Lower lobe of right lung (tissue), 2 donors: ENCODE data around the gene ARPC2. TPM values are rescaled to one million over a fixed set of nuclear protein-coding genes. Genes with fewer than 3 reads are reported as not detected.
A peak's percentile ranks its signal among the peaks of the same experiment; 100 is the strongest.

ENCODE experiments used
- ATAC-seq, 2 donors: fragments of 200-7000 bp; cut with Tn5 transposase; one replicate each; pipeline ENCODE4 v1.9.1; 2020 to 2022; ENCODE audit warnings: mild to moderate bottlenecking in 2 of 2, moderate library complexity in 2 of 2
- DNase-seq: peaks from one replicate; pipeline ENCODE4 v3.0.0-alpha.2; 2020
- H3K27ac ChIP-seq: fragments of 200-600 bp; one replicate; pipeline ENCODE4 v1.8.0; 2022
- H3K27me3 ChIP-seq: fragments of 200-600 bp; one replicate; pipeline ENCODE4 v1.8.0; 2022; ENCODE audit warnings: low read depth
- H3K36me3 ChIP-seq: fragments of 200-600 bp; one replicate; pipeline ENCODE4 v1.8.0; 2022; ENCODE audit warnings: mild to moderate bottlenecking
- H3K4me1 ChIP-seq: fragments of 200-600 bp; one replicate; pipeline ENCODE4 v1.8.0; 2022
- H3K4me3 ChIP-seq: fragments of 200-600 bp; one replicate; pipeline ENCODE4 v1.8.0; 2022; ENCODE audit warnings: mild to moderate bottlenecking
- H3K9me3 ChIP-seq: fragments of 200-600 bp; one replicate; pipeline ENCODE4 v1.8.0; 2022
- intact Hi-C: fragments of 100-400 bp; cut with DNase I; formaldehyde crosslinking; loops from one replicate; pipeline ENCODE4 v1.11.0; 2022
- total RNA-seq: library from RNA; stranded (reverse); fragmentation: NEBNext Ultra II Directional; extraction: Animal tissue kit (Norgen Biotek cat#: 25700); gene quantifications from one replicate; pipeline ENCODE4 v1.2.1, GENCODE V29; 2021
- TF ChIP-seq, protein P1 (sequence below): fragments of 200-600 bp; IDR thresholded peaks from one replicate; pipeline ENCODE4 v1.8.0; 2022; ENCODE audit warnings: antibody characterized with exemption, mild to moderate bottlenecking
- donor health status: DM: no; HTN: yes; CAD: no; lungs with severe emphysema.

Gene ARPC2
- total RNA-seq, 1 donor from 2014 or later: 382 TPM

- Histone ChIP-seq H3K9me3 (no peaks in the 10 kb centered on the region), H3K36me3 (peaks cover 100% of the 10 kb centered on the region), H3K4me3 (no peak overlapping the region), H3K4me1 (peaks cover 8% of the 10 kb centered on the region), H3K27me3 (no peaks in the 10 kb centered on the region), H3K27ac (no peak overlapping the region)
- ATAC-seq (no peak), DNase-seq (no peak)
- TF ChIP-seq, protein P1, sequence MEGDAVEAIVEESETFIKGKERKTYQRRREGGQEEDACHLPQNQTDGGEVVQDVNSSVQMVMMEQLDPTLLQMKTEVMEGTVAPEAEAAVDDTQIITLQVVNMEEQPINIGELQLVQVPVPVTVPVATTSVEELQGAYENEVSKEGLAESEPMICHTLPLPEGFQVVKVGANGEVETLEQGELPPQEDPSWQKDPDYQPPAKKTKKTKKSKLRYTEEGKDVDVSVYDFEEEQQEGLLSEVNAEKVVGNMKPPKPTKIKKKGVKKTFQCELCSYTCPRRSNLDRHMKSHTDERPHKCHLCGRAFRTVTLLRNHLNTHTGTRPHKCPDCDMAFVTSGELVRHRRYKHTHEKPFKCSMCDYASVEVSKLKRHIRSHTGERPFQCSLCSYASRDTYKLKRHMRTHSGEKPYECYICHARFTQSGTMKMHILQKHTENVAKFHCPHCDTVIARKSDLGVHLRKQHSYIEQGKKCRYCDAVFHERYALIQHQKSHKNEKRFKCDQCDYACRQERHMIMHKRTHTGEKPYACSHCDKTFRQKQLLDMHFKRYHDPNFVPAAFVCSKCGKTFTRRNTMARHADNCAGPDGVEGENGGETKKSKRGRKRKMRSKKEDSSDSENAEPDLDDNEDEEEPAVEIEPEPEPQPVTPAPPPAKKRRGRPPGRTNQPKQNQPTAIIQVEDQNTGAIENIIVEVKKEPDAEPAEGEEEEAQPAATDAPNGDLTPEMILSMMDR: no peak
- intact Hi-C loops: no loop called here
Observed at GRCh38 chr2:218244204-218244603, 27.2 kb downstream of the ARPC2 start.

DNA sequence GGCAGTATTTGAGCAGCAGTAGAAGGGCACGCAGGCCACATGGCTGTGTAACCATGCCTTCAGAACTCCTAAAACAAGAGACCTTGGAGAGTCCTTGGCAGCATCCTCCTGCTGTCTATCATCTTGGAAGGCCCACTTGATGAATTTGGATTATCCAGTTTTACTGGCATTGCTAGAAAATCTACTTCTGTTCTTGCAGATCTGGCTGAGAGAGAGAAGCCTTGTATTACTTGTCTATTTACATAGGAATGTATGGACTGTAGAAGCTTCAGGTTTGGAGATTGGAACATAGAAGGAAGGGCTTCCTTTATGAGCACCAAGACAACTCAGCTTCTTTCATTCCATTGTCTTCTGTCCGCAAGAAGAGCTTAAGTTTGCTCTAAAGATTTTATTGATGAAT, 27.7 kb downstream of the ARPC2 start:
- no peak overlapping the region for H3K27ac ChIP-seq
- intact Hi-C loops: no loop called here
- no peak for ATAC-seq

GRCh38 chr2:218245214-218245613, 28.2 kb downstream of the ARPC2 start:
- no peak for DNase-seq
- intact Hi-C loops: no loop called here
- Histone ChIP-seq H3K36me3 (peaks cover 100% of the 10 kb centered on the region), H3K9me3 (no peaks in the 10 kb centered on the region), H3K27me3 (no peaks in the 10 kb centered on the region), H3K4me1 (peaks cover 8% of the 10 kb centered on the region), H3K27ac (no peak overlapping the region), H3K4me3 (no peak overlapping the region)
- TF ChIP-seq, protein P1: no peak
- ATAC-seq: peak; percentile 71 to 80

More for the DNA sequence above, 27.7 kb downstream of the ARPC2 start:
- no peaks in the 10 kb centered on the region for H3K27me3 ChIP-seq
- peaks cover 8% of the 10 kb centered on the region for H3K4me1 ChIP-seq
- H3K9me3 ChIP-seq: no peaks in the 10 kb centered on the region
- TF ChIP-seq, protein P1: no peak
- no peak for DNase-seq
- H3K4me3 ChIP-seq: no peak overlapping the region
- H3K36me3 ChIP-seq: peaks cover 100% of the 10 kb centered on the region

GRCh38 chr2:218249691-218250090, 32.7 kb downstream of the ARPC2 start:
- no peak overlapping the region for H3K4me3 ChIP-seq
- H3K36me3 ChIP-seq: peaks cover 100% of the 10 kb centered on the region
- TF ChIP-seq, protein P1: no peak
- ATAC-seq (no peak), DNase-seq (no peak)
- no peaks in the 10 kb centered on the region for H3K9me3 ChIP-seq
- intact Hi-C loops: no loop called here
- H3K27ac ChIP-seq: no peak overlapping the region
- no peaks in the 10 kb centered on the region for H3K27me3 ChIP-seq
- peaks cover 1% of the 10 kb centered on the region for H3K4me1 ChIP-seq

DNA sequence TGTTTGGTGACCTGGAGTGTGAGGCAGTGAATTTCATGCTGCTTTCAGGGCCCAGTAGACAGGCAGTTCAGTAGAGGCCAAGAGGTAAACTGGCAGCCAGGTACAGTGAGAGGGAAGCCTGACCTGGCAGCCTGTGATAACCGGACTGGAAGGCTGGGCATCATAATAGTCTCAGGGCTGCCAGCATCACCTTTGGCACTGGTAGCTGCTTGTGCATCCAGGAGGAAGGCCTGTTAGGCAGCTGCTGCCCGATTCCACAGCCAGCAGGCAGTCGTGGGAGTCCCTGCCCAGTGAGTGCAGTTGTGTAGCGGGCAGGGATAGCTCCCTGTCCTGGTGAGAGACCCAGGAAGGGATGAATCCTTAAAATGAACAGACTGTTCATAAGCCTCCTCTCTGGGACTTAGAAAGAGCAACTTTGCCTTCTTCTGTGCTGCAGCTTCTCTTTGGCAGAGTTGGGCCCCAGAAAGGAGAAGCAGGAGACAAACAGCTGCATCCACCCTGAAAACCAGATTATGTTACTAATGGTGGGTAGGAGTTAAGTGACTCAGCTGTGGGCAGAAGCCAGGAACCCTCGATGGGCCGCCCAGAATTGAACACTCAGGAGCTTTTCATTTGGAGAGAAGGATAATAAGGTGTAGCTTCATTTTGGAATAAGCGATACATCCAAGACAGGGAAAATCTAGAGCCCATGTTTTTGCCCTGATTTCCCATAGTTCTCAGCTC, 35.7 kb downstream of the ARPC2 start:
- DNase-seq: no peak
- TF ChIP-seq, protein P1: no peak
- no peaks in the 10 kb centered on the region for H3K9me3 ChIP-seq
- no peaks in the 10 kb centered on the region for H3K27me3 ChIP-seq
- no peak for ATAC-seq
- peaks cover 11% of the 10 kb centered on the region for H3K4me1 ChIP-seq
- H3K4me3 ChIP-seq: no peak overlapping the region
- H3K36me3 ChIP-seq: peaks cover 94% of the 10 kb centered on the region
- no peak overlapping the region for H3K27ac ChIP-seq
- intact Hi-C loops: no loop called here
